GM23338 (cell line): ENCODE results near the gene RAPGEF4.

Source experiments
- CREB1 ChIP-seq: fragments of 250-450 bp; sonication (Bioruptor Pico); IDR thresholded peaks from 2 replicates; pipeline ENCODE4 v1.5.0; 2020; ENCODE audit warnings: low read depth, mild to moderate bottlenecking, moderate library complexity
- ETS1 ChIP-seq: IDR thresholded peaks from 2 replicates; pipeline ENCODE4 v1.6.1; 2016; ENCODE audit warnings: antibody characterized with exemption
- EZH2 ChIP-seq: fragments of 200-600 bp; sonication (generic); IDR thresholded peaks from one replicate; pipeline ENCODE4 v1.8.0; 2017; ENCODE audit warnings: antibody characterized with exemption, mild to moderate bottlenecking, low read depth; ENCODE audit not compliant: unreplicated experiment
- EZH2phosphoT487 ChIP-seq: fragments of 200-600 bp; sonication (generic); IDR thresholded peaks from one replicate; pipeline ENCODE4 v1.8.1; 2018; ENCODE audit warnings: antibody characterized with exemption; ENCODE audit not compliant: unreplicated experiment
- JUNB ChIP-seq: IDR thresholded peaks from one replicate; pipeline ENCODE4 v1.6.1; 2016; ENCODE audit warnings: antibody characterized with exemption; ENCODE audit not compliant: unreplicated experiment
- POLR2AphosphoS5 ChIP-seq: IDR thresholded peaks from 2 replicates; pipeline ENCODE4 v1.6.1; 2016; ENCODE audit warnings: antibody characterized with exemption, low read depth
- REST ChIP-seq: IDR thresholded peaks from one replicate; pipeline ENCODE4 v1.6.1; 2018; ENCODE audit warnings: antibody characterized with exemption; ENCODE audit not compliant: unreplicated experiment
- ZNF114 ChIP-seq: fragments of 250-450 bp; sonication (Bioruptor Pico); IDR thresholded peaks from 2 replicates; pipeline ENCODE4 v1.5.0; 2020; ENCODE audit warnings: mild to moderate bottlenecking, moderate library complexity
- ZNF331 ChIP-seq: fragments of 250-450 bp; sonication (Bioruptor Pico); IDR thresholded peaks from 2 replicates; pipeline ENCODE4 v1.5.0; 2020; ENCODE audit warnings: low read depth, mild to moderate bottlenecking, moderate library complexity
- TF ChIP-seq, protein P1 (sequence below), 2 experiments: fragments of 200-600 bp in 1 of 2; sonication (generic) in 1 of 2; conservative IDR thresholded peaks; 2 replicates each; pipeline versions ENCODE4 v1.5.1 to v1.6.1; 2016 to 2017; ENCODE audit warnings: antibody characterized with exemption in 2 of 2, low read depth in 2 of 2, mild to moderate bottlenecking in 2 of 2, moderate library complexity in 1 of 2

DNA sequence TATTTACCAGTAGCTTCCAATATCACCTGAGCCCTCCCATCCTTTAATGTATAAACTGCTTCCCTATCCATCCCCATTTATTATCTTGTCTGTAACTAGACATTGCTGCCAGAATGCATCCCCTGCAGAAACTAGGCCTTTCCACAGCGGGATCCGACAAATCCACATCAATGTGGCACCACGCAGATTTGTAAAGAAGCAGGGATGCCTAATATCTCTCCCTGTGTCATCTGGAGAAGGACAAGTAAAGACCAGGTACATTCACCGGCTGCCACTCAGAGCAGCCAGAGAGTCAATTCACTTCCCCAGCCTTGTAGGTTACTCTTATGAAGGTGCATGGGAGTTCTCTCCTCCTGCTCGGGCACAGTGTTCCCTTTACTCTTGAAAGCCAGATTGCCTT lies 241.2 kb downstream of the RAPGEF4 start:
- TF ChIP-seq, protein P1, sequence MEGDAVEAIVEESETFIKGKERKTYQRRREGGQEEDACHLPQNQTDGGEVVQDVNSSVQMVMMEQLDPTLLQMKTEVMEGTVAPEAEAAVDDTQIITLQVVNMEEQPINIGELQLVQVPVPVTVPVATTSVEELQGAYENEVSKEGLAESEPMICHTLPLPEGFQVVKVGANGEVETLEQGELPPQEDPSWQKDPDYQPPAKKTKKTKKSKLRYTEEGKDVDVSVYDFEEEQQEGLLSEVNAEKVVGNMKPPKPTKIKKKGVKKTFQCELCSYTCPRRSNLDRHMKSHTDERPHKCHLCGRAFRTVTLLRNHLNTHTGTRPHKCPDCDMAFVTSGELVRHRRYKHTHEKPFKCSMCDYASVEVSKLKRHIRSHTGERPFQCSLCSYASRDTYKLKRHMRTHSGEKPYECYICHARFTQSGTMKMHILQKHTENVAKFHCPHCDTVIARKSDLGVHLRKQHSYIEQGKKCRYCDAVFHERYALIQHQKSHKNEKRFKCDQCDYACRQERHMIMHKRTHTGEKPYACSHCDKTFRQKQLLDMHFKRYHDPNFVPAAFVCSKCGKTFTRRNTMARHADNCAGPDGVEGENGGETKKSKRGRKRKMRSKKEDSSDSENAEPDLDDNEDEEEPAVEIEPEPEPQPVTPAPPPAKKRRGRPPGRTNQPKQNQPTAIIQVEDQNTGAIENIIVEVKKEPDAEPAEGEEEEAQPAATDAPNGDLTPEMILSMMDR (conservative IDR thresholded peaks at IDR 0.05; ENCODE audit: low read depth in 2 of 2), result no peak
- TF ChIP-seq EZH2, result no peak
- no peak for TF ChIP-seq ZNF331 (CRISPR knock-in tag)
- no peak for TF ChIP-seq ZNF114 (CRISPR knock-in tag)
- TF ChIP-seq POLR2AphosphoS5, result no peak
- TF ChIP-seq ETS1, result no peak
- TF ChIP-seq REST, result no peak
- no peak for TF ChIP-seq EZH2phosphoT487
- TF ChIP-seq JUNB, result no peak
- TF ChIP-seq CREB1, result no peak
